HepG2 (cell line): ENCODE measurements around the gene LOXL3. TPM values are rescaled to one million over a fixed set of nuclear protein-coding genes. Genes with fewer than 3 reads are reported as not detected.

ENCODE experiments used
- CBX5 ChIP-seq: sonication (generic); formaldehyde crosslinking; IDR thresholded peaks from 2 replicates; pipeline ENCODE4 v1.4.0; 2020; ENCODE audit warnings: missing genetic modification reagents, borderline replicate concordance
- CHCHD3 ChIP-seq: sonication (generic); formaldehyde crosslinking; IDR thresholded peaks from 2 replicates; pipeline ENCODE4 v1.8.0; 2022; ENCODE audit warnings: mild to moderate bottlenecking, missing genetic modification reagents, moderate library complexity
- DNMT1 ChIP-seq: sonication (generic); formaldehyde crosslinking; IDR thresholded peaks from 2 replicates; pipeline ENCODE4 v1.5.1; 2020; ENCODE audit warnings: mild to moderate bottlenecking, missing genetic modification reagents
- ELF4 ChIP-seq: sonication (generic); formaldehyde crosslinking; IDR thresholded peaks from 2 replicates; pipeline ENCODE4 v1.5.0; 2020; ENCODE audit warnings: missing genetic modification reagents, mild to moderate bottlenecking, moderate library complexity, borderline replicate concordance
- IRF1 ChIP-seq: sonication (generic); formaldehyde crosslinking; IDR thresholded peaks from 2 replicates; pipeline ENCODE4 v1.4.0; 2020; ENCODE audit warnings: low read depth, mild to moderate bottlenecking, missing genetic modification reagents
- JUND ChIP-seq: sonication (generic); formaldehyde crosslinking; IDR thresholded peaks from 2 replicates; pipeline ENCODE4 v1.8.0; 2022; ENCODE audit warnings: mild to moderate bottlenecking, missing genetic modification reagents
- KLF12 ChIP-seq: sonication (generic); formaldehyde crosslinking; IDR thresholded peaks from 2 replicates; pipeline ENCODE4 v1.4.0; 2020; ENCODE audit warnings: missing genetic modification reagents, borderline replicate concordance
- NPAS2 ChIP-seq: sonication (generic); formaldehyde crosslinking; IDR thresholded peaks from 2 replicates; pipeline ENCODE4 v1.8.0; 2022; ENCODE audit warnings: mild to moderate bottlenecking, missing genetic modification reagents, borderline replicate concordance
- SIN3A ChIP-seq: IDR thresholded peaks from 2 replicates; pipeline ENCODE4 v1.6.1; 2011; ENCODE audit warnings: low read depth, mild to moderate bottlenecking, control low read depth, low read length, borderline replicate concordance
- TGIF2 ChIP-seq: IDR thresholded peaks from 2 replicates; pipeline ENCODE4 v1.6.1; 2016; ENCODE audit warnings: control low read depth, missing compliant biosample characterization
- TRIM24 ChIP-seq: sonication (generic); formaldehyde crosslinking; IDR thresholded peaks from 2 replicates; pipeline ENCODE4 v1.8.0; 2022; ENCODE audit warnings: mild to moderate bottlenecking, missing genetic modification reagents
- ZFX ChIP-seq: sonication (generic); formaldehyde crosslinking; IDR thresholded peaks from 2 replicates; pipeline ENCODE4 v1.4.0; 2020; ENCODE audit warnings: mild to moderate bottlenecking, low read depth, missing genetic modification reagents, moderate library complexity
- ZNF570 ChIP-seq: sonication (generic); formaldehyde crosslinking; IDR thresholded peaks from 2 replicates; pipeline ENCODE4 v1.4.0; 2020; ENCODE audit warnings: mild to moderate bottlenecking, missing genetic modification reagents, borderline replicate concordance
- ZNF615 ChIP-seq: sonication (generic); formaldehyde crosslinking; IDR thresholded peaks from 2 replicates; pipeline ENCODE4 v1.5.0; 2020; ENCODE audit warnings: mild to moderate bottlenecking, missing genetic modification reagents, borderline replicate concordance
- ZNF646 ChIP-seq: sonication (generic); formaldehyde crosslinking; IDR thresholded peaks from 2 replicates; pipeline ENCODE4 v1.9.0; 2021; ENCODE audit warnings: mild to moderate bottlenecking, missing genetic modification reagents
- ZSCAN12 ChIP-seq: sonication (generic); formaldehyde crosslinking; IDR thresholded peaks from 2 replicates; pipeline ENCODE4 v1.9.0; 2021; ENCODE audit warnings: mild to moderate bottlenecking, missing genetic modification reagents
- polyA plus RNA-seq, 8 experiments: library from polyadenylated mRNA; depleted of rRNA in 3 of 8; stranded (reverse) in 7 of 8; unstranded in 1 of 8; fragments of >200 nt; fragmentation: Illumina TruSeq in 4 of 8; extraction: Trizol in 4 of 8; gene quantifications; 2 replicates each; pipeline versions ENCODE4 v1.2.1 to v1.2.3, GENCODE V29; 2011 to 2016; ENCODE audit warnings: low read depth in 4 of 8, missing spikeins in 1 of 8, mixed read lengths in 1 of 8; ENCODE audit not compliant: insufficient read depth in 1 of 8
- total RNA-seq, 5 experiments: library from RNA; depleted of rRNA; stranded (reverse); fragments of >200 nt; fragmentation: Illumina TruSeq; extraction: Trizol; gene quantifications; 2 replicates each; pipeline ENCODE4 v1.2.3, GENCODE V29; 2016; ENCODE audit warnings: low read depth in 1 of 5
- TF ChIP-seq, protein P1 (sequence below): sonication (generic); formaldehyde crosslinking; IDR thresholded peaks from 2 replicates; pipeline ENCODE4 v1.5.0; 2020; ENCODE audit warnings: missing genetic modification reagents
- TF ChIP-seq, protein P2 (sequence below): sonication (generic); formaldehyde crosslinking; IDR thresholded peaks from 2 replicates; pipeline ENCODE4 v1.5.0; 2020; ENCODE audit warnings: missing genetic modification reagents, mild to moderate bottlenecking, borderline replicate concordance

Gene LOXL3
- total and polyA plus RNA-seq, 2 of the 13 experiments (the other 11 are each of a cell fraction or from before 2014, with no cell fraction given): 0.55 to 6.5 TPM

DNA sequence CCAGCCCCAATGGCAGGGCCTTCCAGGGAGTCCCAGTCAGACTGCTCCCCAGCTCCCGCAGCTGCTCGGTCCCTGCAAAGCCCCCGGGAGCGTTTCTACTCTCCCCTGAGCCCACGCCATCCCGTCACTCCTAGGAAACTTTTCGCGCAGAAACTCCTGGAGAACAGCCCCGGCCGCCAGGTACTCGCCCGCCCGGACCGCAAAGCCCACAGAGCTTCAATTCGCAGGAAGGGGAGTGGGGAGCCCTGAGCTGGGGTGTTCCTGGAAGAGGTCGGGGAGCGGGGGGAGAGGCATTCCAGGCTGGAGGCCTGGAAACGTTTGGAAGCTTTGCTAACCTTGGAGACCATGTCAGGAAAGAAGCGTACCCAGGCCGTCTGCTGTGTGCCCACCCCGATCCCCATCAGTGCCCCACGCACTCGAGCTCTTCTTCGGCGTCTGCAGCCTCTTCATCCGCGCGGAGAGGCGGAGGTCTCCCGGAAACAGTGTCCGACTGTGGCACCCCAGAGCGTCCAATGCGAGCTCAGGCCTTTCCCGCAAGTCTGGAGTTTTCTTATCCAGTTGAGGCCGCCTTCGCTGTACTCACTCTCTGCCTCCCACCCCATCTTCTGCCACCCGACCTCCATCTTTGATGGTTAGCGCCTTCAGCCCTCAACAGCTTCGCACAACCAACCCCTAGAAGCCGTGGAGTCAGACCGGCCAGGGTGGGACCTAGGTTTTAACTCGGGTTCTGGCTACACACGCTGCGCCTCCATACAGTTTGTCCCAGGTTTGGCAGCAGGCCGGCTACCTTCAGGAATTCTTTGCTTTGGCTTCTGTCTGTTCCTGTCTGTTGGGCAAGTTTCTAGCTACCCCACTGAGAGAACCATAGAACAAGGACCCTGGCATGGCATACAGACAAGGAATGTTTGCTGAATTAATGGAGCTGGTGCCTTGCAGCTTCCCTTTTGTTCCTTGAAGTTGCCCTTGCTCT is 50.0 kb downstream of the LOXL3 start (continued):
- 0 out of 2 replicates have a peak, but pooled peaks have one; percentile 8 for TF ChIP-seq ZNF646
- TF ChIP-seq KLF12 (CRISPR knock-in tag): 0 out of 2 replicates have a peak, but pooled peaks have one; percentile 3
- TF ChIP-seq SIN3A: no peak
- no peak for TF ChIP-seq ZNF570 (CRISPR knock-in tag)
- TF ChIP-seq CHCHD3 (CRISPR knock-in tag): peak; percentile 8; the same call in 1 of the 2 replicates
- 0 out of 2 replicates have a peak, but pooled peaks have one; percentile 18 for TF ChIP-seq ZFX (CRISPR knock-in tag)
- no peak for TF ChIP-seq DNMT1 (CRISPR knock-in tag)
- TF ChIP-seq ZNF615: 0 out of 2 replicates have a peak, but pooled peaks have one; percentile 8
- TF ChIP-seq, protein P1, sequence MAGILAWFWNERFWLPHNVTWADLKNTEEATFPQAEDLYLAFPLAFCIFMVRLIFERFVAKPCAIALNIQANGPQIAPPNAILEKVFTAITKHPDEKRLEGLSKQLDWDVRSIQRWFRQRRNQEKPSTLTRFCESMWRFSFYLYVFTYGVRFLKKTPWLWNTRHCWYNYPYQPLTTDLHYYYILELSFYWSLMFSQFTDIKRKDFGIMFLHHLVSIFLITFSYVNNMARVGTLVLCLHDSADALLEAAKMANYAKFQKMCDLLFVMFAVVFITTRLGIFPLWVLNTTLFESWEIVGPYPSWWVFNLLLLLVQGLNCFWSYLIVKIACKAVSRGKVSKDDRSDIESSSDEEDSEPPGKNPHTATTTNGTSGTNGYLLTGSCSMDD (CRISPR knock-in tag): no peak
- TF ChIP-seq TGIF2: no peak
- TF ChIP-seq NPAS2 (CRISPR knock-in tag): no peak
- TF ChIP-seq, protein P2, sequence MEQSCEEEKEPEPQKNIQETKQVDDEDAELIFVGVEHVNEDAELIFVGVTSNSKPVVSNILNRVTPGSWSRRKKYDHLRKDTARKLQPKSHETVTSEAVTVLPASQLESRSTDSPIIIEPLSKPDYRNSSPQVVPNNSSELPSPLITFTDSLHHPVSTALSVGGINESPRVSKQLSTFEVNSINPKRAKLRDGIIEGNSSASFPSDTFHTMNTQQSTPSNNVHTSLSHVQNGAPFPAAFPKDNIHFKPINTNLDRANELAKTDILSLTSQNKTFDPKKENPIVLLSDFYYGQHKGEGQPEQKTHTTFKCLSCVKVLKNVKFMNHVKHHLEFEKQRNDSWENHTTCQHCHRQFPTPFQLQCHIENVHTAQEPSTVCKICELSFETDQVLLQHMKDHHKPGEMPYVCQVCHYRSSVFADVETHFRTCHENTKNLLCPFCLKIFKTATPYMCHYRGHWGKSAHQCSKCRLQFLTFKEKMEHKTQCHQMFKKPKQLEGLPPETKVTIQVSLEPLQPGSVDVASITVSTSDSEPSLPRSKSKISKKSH (CRISPR knock-in tag): peak; percentile 54; the same call in 1 of the 2 replicates
- TF ChIP-seq JUND: no peak
- TF ChIP-seq TRIM24 (CRISPR knock-in tag): no peak
- TF ChIP-seq CBX5 (CRISPR knock-in tag): no peak
- no peak for TF ChIP-seq ZSCAN12 (CRISPR knock-in tag)
- no peak for TF ChIP-seq ELF4 (CRISPR knock-in tag)
- no peak for TF ChIP-seq IRF1
